HG03066 (cell line): ENCODE results near the gene KCNMA1.

Source experiments
- ATAC-seq: cut with Tn5 transposase; IDR thresholded peaks from one replicate; pipeline ENCODE4 v1.9.1; 2021; ENCODE audit warnings: low read depth; ENCODE audit not compliant: unreplicated experiment

The KCNMA1 gene

DNA sequence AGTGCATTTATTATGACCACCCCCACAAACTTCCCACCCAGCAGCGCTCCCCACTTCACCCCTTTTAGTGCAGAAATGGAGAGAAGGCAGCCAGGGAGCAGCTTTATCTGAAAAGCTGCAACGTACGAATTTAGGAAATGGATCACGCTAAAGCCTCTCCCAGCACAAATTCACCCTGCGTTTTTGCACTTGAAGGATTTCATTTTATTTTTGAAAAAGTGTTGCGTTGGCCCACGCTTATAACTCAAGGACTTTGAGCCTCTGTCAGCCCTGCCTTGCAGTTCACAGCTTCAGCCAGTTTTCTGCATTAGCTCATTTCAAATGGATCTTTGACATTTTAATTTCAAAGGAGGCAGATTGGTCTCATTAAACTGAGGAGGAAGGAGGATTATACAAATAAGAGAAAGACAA, 556.1 kb downstream of the KCNMA1 start:
- no peak for ATAC-seq

DNA sequence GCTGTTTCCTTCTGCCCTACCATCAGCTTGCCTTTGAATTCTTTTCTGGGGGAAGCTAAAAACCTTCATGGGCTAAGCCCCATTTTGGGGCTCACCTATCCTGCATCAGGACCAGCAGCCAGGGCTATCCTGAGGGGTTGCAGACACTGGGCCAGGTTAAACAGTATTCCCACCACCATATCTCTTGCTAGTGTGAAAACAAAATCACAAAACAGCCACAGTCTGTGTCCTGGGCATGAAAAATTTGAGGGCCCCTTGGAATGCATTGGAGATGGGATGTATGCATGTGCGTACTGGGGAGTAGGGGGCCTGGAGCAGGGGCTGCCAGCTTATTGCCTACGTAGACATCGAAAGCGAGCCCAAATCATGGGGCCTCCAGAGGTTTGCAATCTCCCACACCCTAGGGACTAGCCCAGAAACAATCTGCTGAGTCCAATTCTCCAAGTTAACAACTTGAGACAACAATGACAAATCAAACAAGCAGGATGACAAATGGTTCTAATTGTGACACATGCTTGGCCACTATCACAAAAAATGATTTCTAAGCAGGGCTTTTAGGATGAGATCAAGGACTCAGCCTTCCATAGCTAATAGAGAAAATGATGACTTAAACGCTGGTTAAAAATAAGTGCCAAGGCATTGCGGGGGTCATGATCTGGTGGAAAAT, 557.1 kb downstream of the KCNMA1 start:
- ATAC-seq = no peak

GRCh38 chr10:77079592-77080300, 557.9 kb downstream of the KCNMA1 start:
- ATAC-seq = no peak

DNA sequence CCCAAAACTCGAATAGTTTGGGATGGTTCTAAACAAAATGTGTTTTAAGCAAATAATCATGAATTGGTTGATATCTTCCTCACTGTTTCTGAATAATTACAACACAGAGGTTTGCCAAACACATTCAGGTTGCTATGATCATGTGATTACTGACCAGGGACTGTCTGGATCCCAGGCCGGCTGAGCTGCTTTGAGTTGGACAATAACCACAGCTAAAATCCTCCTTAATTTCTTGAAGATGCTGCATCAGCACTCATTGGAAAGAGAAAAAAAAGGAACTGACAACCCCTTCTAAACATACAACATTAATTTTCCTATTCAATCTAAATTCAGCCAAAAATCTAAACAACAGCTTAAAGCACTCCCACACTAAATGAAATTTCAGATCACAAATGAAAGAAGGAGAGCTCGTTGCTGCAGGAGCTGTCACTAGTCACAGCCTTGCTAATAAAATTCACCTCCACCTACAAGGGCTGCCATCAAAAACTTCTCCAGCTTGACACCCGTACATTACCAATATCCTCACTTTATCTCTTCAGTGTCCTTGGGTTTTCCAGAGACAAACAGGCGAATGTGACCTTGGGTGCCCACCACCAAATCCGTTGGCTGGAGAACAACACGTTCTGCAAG, 560.2 kb downstream of the KCNMA1 start:
- no peak for ATAC-seq

DNA sequence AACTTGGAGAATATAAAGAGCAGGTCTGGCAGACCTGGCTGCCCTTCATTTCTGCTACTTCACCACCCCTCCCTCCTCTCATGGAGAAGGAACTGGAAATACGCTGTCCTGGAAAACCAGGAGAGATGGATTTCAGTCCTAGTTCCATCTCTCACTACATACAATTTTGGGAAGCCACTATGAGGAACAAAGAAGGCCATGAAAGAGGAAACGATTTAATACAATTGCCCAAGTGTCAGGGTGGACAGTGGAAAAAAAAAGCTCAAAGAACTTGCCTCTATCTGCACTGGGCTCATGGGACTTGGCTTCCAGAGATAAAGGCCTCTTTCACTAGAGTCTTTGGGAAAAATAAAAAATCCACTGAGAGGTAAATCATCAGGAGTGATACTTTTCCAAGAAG, 561.7 kb downstream of the KCNMA1 start:
- no peak for ATAC-seq

GRCh38 chr10:77074104-77074624, 563.4 kb downstream of the KCNMA1 start:
- ATAC-seq = no peak

GRCh38 chr10:77073663-77073960, 564.0 kb downstream of the KCNMA1 start:
- ATAC-seq = no peak

DNA sequence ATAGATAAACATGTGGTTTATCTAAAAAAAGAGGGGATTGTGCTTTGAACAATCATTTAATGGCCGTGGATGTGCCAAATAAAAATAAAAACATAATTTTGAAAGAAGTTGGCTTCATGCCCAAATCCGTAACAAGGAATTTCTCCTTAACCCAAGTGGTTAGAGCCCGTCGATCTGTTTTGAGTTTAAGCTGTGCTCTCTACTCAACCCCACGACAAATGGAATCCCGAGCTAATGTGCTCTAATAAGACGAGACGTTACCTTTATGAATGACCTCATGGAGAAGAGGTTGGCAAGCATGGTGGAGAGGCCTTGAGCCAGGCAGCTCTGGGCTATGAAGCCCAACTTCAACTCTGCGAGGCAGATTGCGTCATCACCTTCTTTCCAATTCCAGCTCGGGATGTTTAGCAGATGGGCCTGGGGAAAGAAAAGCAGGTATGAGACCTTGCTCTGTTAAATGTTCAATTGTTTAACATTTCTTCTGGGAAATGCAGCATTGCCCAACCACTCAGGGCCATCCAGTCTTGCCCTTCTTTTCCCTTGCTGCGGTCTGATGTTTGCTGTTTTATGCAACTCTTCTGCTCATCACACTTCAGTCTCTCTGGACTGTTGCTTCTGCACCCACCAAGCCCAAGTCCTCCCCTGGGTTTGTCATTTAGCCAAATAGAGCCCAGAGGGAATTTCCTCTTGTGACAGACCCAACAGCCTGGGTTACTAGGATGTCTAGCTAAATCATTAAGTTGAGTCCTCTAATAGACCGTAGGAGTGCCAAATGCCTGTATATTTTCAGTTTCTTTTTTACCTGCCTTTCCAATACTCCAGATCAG, 564.6 kb downstream of the KCNMA1 start:
- no peak for ATAC-seq

DNA sequence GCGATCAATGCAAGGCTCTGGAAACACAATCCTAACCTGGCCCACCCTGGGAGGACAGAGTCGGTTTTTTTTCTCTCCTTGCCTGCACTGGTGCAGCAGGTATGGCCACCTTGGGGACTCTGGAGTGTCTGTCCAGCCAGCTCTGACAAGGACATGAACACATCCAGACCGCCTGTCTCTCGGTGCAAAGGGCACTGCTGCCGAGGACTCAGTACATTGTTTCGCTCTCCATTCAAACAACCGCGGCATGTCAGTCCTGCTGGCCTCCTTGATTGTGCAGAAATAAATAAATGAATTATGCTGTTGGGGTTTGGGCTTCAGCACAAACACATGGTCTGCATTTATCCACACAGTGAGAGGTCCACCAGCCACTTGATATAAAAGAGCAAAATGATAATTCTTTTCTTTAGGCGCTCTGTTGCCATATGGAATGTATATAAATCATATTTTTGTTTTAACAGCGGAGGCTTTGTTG, 565.2 kb downstream of the KCNMA1 start:
- no peak for ATAC-seq

GRCh38 chr10:77071956-77072355, 565.7 kb downstream of the KCNMA1 start:
- ATAC-seq = no peak

- no peak for ATAC-seq
Observed at GRCh38 chr10:77071001-77071511, 566.6 kb downstream of the KCNMA1 start.

DNA sequence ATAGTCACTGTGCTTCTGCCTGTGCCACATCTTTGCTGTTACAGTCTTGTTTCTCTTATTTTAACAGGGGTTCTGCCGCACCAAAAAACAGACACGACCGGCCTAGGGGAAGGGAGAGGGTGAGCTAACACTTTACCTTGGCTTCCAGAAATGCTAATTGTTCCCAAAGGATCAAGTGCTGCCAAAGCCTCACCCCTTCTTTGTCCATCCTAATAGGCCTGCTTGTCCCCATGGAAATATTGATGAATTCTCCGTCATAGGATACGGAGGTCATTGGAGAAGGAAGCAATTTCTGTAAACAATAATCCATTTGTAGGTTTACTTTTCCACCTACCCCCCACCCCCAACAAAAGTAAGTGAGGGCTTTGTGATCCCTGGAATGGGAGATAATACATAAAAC, 567.3 kb downstream of the KCNMA1 start:
- no peak for ATAC-seq

GRCh38 chr10:77068969-77069368, 568.6 kb downstream of the KCNMA1 start:
- ATAC-seq = no peak

GRCh38 chr10:77068272-77068671, 569.3 kb downstream of the KCNMA1 start:
- no peak for ATAC-seq

DNA sequence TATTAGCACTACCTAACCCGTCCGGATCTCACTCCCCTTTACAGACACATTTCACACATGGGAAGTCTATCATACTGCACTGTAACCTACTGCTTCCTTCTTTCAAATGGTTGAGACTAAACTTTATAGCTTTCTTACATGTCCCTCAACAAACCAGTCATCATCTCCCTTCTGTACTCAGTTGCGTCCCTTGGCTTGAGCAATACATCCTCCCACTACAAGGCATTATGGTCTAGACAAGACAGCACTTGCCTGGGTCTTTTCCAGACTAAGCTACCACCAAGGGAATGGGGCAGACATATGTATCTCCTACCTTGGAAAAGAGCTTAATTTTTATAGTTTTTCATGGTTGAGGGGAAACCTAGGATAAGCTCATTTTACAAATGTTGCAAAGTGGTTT, 575.2 kb downstream of the KCNMA1 start:
- no peak for ATAC-seq

- ATAC-seq = no peak
Observed at GRCh38 chr10:77060913-77061312, 576.7 kb downstream of the KCNMA1 start.

DNA sequence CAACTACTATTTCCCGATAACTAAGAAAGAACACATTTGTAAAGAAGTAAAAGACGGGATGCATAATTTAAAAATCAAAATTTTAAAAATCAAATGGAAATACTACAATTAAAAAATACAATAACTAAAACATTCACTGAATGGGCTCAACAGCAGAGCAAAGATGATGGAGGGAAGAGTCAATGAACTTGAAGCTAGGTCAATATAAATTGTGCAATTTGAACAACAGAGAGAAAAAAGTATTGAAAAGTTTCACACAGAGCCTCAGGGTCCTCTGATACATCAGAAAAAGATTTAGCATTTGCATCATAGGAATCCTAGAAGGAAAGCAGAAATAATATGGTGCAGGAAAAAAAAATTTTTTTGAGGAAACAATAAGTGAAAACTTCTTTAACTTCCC, 581.0 kb downstream of the KCNMA1 start:
- ATAC-seq = no peak

DNA sequence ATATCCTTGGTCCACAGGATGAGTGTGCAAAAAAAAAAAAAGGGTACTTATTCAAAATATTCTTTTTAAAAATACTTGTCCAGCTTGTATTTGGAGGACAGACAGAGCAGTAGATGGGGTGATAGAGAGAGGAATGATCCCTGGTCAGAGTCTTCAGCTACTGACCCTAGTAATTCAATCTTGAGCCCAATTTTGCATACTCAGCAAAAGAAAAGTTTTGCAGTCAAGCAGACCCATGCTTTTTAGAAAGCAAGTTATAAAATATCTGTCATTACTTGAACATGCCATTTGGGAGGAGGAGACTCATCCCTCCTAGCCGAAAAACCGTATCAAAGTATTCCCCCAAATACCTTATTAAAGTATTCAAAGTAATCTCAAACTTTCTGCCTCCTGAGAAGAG, 585.0 kb downstream of the KCNMA1 start:
- no peak for ATAC-seq

DNA sequence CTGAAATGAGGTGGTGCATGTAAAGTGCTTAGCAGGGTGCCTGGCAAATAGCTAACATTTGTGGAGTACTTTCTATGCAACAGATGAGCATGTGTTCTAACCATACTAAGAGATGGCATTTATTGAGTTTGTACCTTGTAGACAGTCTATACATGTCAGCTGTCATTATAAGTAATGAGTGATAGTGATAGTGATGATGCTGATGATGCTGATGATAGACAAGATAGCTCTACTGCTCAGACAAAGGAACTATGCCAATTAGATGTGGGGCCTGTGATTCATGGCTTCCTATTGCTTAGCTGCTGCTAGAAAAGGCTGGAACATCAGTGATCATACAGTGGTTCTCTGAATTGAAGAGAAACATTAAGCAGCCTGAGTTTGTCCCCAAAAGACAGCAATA, 585.8 kb downstream of the KCNMA1 start:
- no peak for ATAC-seq

DNA sequence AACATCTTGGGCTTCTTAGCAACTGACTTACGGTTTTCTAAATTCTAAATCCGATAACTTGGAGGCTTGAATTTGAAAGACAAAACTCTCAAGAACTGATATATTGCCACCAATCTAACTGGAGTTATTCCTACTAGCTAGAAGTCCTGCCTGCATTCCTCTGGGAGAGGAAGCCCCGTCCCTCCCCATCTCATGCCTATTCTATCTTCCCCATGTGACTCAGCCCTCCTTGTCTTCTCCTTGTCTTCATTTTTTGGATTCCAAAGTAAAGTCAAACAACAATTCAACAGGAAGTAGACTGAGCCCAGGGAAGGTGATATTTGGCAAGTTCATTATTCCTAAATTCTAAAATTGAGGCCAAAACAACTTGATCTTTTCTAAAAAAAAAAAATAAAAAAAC, 587.7 kb downstream of the KCNMA1 start:
- ATAC-seq = no peak

DNA sequence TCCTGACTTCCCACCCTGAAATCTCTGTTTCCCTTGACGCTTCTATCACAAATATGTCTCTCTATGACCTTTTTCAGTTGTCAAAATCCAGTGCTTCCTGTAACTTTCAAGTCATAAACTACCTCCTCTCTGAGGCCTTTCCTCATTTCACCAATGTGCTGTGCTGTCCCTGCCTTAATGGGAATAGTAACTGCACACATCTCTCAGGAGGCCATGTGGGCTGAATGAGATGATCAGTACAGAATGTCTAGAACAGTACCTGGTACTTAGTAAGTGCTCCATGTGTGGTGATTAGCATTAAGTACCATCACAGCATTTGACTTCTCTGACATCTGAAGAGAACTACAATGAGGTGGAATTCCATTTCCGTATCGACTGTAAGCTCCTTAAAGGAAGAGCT, 588.5 kb downstream of the KCNMA1 start:
- no peak for ATAC-seq
